NCI-H2029 (cell line): ENCODE measurements around the gene ACP3.
A peak's percentile ranks its signal among the peaks of the same experiment; 100 is the strongest.
"Not testable (repeated sequence)": the region's sequence is repeated elsewhere in the genome, so short reads cannot be mapped to it uniquely, and the experiment has no call there.

ENCODE experiments used
- DNase-seq: peaks from one replicate; lab custom pipeline; 2025; lab: John Stamatoyannopoulos, UW

ACP3 gene

DNA sequence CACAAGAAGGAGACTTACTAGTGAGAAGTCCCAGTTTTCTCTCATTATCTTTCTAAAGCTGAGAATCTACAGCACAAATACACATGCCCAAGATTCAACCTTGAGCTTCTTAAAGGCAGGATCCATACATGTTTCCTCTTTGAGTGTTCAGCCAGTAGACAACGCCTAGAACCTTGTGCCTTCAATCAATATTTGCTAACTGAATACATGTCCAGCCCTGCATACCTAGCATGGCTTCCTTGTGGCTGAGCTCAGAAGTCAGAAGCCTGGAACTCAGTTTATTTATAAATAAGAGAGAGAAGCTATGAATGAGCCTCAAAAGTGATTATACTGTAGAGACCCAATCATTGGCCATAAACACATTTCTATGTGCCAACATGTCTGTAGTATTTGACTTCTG lies 43.5 kb downstream of the ACP3 start:
- no peak for DNase-seq

DNA sequence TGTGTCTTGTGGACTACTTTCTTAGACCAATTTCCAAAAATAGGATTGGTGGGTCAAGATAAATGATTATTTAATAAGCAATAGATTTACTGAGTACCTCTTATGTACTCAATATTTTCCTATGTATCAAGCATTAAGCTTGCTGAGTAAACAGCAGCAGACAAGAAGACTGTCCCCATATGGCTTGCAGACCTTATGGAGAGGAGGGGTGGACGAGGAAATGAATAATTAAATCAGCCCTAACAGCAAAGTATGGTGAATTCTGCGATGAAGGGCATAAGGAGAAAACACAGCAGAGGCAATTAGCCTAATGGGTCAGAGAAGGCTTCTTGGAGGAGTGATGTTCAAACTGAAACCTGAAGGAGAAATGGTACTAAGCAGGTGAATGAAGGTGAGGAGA lies 45.1 kb downstream of the ACP3 start:
- no peak for DNase-seq

DNA sequence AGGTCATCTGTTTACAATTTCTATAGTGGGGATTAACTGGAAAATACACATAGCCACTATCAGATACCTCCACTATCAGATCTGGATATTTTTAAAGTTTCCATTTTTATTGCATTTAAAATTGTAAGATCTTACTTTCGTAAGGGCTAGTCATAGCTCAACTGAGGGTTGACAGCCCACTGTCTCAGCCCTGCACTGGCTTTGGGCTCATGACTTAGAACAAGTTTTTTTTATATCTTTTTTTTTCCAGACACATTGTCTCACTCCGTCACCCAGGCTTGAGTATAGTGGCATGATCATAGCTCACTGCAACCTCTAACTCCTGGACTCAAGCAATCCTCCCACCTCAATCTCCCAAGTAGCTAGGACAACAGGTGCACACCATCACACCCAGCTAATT lies 51.3 kb downstream of the ACP3 start:
- DNase-seq: no peak

DNA sequence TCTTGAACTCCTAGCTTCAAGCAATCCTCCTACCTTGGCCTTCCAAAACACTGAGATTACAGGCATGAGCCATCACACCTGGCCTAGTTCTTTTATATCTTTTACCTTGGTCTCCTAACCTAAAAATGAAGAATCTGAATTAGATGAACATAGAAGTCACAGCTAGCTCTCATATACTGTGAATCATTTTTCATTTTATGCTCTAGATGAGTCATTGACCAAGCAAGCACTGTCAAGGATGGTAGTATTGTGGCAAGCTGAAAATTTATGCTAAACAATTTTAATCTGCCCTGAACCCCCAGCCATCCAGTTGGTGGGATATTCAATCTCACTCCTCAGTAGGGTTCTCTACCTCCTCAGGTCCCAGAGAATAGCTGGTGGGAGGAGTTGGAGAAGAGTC lies 51.8 kb downstream of the ACP3 start:
- DNase-seq: no peak

DNA sequence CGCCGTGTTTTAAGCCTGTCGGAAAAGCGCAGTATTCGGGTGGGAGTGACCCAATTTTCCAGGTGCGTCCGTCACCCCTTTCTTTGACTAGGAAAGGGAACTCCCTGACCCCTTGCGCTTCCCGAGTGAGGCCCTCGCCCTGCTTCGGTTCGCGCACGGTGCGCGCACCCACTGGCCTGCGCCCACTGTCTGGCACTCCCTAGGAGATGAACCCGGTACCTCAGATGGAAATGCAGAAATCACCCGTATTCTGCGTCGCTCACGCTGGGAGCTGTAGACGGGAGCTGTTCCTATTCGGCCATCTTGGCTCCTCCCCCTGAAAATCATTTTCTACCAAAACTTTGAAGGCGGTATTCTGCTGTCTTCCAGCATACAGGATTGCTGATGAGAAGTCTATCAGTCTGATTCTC lies 59.7 kb downstream of the ACP3 start:
- not testable (repeated sequence) for DNase-seq

DNA sequence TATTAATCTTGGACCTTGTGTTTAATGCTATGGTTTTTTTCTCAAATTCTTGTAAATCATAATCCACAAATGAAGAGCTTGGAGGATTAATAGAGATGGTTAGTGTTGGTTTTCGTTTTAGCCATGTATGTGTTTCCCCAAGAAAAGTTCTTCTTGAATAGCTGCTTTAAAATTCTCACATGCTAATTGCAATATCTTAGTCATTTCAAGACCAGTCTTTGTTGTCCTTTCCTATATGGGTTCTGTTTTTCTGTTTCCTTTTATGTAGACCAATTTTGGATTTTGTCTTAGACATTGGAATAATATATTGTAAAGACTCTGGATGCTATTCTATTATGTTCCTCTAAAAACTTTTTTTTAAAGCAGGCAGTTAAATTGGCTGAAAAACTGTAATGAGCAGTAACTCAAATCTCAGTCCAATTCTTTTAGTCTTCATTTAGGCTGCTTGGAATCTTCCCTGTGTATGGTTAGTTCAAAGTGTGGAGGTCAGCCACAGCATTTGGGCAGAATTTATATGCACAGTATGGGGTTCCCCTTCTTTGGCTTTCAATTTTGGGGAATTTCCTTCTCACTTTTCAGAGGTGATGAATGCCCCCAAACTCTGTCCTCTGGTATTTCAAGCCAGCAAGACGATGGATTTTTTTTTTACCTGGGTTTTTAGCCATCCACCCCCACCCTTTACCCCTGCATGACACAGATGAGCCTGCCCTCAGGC lies 61.0 kb downstream of the ACP3 start:
- no peak for DNase-seq

DNA sequence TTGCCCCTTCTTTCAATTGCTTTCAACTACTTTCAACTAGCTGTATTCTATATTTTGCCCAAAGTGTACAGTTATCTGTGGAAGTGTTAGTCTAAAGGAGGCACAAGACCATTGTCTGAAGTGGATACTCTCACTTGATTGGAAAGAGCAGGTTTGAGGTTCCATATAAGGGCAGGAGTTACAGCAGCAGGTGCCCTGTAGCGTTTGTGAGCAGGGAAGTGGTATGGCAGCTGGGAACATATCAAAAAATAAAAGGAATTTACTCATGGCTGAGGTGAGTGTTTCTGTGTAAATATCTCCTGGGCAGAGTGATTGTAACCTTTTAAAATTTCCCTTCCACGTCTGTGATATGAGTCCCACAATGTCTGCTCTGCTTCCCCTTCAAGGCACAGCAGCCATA lies 61.6 kb downstream of the ACP3 start:
- DNase-seq: peak; percentile 77

DNA sequence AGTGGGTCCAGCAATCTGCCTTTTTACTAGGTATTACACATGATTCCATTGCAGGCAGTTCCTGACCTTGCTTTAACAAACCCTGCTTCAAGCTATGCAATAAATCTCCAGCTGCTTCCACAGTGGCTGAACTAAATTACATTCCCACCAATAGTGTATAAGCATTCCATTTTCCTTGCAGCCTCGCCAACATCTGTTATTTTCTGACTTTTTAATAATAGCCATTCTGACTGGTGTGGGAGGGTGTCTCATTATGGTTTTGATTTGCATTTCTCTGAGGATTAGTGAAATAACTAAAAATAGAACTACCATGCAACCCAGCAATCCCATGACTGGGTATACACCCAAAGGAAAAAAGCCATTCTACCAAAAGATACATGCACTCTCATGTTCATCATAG lies 63.7 kb downstream of the ACP3 start:
- no peak for DNase-seq

DNA sequence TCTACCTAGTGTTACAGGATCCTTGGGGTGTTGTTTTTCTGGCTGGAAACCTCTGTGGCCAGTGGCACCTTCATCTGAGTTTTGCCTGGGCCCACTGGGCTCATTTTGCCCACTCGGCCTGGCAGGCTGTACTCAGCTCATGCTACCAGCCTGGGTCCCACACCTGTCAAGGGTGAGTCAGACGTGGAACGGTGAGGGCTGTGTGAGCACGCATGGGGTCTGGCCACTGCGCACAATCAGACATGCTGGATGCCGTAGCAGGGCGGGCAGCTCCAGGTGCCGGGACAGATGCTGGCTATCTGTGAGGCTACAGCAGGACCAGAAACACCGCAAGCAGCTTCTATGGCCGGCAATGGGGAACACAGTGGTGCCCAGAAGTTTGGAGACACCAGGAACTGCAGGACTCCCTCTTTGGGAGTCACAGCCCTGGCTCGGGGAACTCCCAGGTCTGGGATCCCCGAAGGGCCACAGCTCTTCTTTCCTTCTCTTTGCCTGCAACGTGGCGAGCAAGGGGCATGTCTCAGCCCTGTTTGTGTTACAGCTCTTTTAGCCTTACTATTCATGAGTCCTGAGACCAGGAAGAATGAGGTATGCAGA lies 64.2 kb downstream of the ACP3 start:
- DNase-seq: no peak

DNA sequence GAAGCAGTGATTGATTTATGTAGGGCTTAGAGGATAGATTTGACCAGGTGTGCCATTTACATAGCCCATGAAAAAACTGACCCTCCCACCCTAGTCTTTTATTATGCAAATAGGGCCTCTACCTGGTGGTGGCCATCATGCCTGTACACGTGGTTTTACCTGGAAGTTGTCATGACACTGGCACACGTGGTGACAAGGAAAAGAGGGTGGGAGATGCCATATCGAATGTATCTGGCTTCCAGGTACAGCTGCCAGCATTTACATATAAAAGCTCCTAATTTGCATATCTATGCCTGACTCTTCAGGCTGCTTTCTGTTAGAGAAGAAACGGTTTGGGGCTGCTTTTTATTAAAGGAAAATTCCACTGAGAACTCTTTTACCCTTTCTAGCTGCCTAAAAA lies 65.1 kb downstream of the ACP3 start:
- no peak for DNase-seq

DNA sequence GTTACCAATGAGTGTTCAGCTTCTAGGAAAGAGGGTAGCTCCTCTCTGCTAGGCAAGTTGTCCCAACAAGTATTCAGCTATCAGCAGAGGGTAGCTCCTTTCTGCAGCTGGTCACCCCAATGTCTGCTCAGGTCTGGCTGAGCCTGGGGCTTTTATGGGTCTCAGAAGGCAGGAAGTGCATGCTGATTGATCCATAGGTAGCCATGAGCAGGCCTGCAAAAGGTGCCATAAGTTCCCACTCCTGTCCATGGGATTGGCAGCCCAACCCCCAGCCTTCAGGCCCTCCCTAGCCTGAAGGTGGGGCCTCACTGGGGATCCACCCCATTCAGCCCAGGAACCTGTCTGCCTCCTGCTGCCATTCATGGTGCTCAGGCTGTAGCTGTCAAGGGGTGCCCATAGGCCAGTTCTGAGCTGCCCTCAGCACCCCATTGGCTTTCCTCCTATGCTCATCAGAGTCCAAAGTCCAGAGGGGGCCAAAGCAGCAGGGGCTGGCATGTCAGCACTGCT lies 65.5 kb downstream of the ACP3 start:
- no peak for DNase-seq

DNA sequence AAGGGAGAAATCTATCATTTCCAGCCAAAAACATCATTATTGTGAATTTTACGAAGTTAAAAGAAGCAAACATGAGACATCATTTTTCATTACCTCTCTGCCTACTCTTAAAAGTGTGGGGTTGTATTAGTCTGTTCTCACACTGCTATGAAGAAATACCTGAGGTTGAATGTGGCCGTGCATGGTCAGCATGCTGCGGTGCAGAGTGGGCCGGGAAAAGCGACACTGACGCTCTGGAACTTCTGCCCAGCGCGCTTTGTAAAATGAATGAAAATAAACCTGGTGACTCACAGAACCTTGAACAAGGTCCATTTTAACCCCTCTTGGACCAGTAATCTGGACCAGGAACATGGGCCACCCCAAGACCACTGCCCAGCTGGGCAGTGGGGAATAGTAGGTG lies 69.1 kb downstream of the ACP3 start:
- no peak for DNase-seq

DNA sequence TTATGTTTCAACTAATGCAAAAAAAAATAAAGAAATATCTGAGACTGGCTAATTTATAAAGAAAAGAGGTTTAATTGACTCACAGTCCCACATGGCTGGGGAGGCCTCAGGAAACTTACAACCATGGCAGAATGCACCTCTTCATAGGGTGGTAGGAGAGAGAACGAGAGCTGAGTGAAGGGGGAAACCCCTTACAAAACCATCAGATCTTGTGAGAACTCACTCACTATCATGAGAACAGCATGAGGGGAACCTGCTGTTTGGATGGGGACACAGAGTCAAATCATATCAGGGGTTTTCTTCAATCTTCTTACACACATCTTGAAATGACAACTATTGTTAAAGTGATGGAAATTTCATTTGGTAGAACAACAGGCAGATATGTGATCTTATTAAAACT lies 75.5 kb downstream of the ACP3 start:
- DNase-seq: not testable (repeated sequence)

DNA sequence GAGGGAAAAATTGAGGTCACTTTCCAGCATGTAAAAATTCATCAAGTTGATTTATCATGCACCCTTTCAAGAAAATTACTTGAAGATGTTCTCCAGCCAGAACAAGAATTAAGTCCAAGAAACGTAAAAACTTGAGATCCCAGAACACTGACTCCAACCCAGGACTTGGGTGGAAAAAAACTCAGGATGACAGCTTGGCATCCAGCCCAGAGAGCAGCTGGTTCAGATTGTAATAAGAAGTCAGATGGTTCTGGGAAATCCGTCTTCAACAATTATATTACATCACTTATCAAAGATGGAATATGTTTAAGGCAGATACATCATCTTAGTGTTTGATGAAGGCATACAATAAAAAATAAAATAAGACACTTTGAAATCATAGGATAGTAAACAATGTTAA lies 77.1 kb downstream of the ACP3 start:
- no peak for DNase-seq

DNA sequence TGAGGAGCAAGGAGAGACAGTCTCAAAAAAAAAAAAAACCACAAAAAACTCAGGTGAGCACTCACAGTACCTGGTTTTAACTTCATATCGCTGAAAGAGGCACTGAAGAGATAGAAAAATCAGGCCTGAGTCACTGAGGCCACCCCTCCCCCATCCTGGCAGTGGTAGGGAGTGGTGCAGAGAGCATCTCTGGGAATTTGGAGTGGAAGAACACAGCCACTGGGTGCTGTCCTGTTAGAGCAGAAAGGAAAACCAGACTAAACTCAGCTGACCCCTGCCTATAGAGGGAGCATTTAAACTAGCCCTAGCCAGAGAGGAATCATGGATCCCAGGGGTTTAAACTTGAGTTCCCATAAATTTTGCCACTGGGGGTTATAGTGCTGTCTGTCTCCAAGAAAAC lies 77.9 kb downstream of the ACP3 start:
- DNase-seq: no peak

DNA sequence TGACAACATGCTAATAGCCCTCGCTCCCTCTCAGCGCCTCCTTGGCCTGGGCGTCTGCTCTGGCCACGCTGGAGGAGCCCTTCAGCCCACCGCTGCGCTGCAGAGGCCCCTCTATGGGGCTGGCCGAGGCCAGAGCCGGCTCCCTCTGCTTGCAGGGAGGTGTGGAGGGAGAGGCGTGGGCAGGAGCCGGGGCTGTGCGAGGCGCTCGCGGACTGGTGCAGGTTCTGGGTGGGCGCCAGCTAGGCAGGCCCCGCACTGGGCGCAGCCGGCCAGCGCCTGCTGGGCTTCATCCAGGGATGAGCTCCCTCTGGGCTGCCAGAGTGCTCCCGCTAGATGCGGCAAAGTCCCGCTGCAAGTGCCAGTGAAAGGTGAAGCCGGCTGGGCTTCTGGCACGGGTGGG lies 79.0 kb downstream of the ACP3 start:
- no peak for DNase-seq

DNA sequence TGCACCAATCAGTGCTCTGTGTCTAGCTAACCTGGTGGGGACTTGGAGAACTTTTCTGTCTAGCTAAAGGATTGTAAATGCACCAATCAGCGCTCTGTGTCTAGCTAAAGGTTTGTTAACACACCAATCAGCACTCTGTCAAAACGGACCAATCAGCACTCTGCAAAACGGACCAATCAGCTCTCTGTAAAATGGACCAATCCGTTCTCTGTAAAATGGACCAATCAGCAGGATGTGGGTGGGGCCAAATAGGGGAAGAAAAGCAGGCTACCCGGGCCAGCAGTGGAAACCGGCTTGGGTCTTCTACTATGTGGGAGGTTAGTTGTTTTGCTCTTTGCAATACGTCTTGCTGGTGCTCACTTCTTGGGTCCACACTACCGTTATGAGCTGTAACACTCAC lies 79.6 kb downstream of the ACP3 start:
- not testable (repeated sequence) for DNase-seq

DNA sequence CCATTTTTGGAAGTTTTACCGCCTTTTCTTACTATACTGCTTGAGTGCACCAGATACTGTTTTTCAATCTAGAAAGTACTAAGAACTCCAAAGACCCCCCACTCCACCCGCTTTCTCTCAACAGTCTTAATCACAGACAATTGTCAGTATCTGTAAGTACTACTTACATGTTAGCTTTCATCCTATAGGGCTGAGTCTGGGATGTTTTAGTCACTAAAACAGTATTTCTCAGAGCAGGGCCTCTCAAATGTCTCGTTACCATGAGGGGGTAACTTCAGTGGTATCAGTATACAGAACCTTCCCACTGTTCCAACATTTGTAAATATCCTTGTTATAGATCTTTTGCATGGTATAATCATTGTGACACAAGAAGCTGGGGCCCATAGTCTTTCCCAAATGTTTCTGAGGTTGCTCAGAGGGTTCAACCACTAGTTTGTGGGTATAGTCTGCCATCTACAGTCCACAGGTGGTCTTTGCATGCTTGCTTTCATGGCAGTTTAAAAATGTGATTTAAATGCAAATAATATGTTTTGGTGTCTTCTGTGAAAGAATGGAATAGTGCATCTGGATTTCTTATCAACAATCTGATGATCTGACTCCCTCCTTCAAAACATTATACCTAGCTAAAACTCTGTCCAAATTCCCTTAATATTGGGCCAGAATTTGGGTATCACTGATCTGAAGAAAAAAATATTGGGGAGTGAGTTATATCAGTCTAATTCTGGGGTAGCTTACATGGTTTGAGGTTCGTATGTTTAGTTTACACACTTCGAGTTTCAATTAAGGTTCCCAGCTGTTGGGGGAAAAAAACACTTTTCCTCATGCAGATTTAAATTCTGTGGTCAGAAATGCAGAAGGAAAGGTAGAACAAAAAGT lies 82.1 kb downstream of the ACP3 start:
- DNase-seq: no peak

DNA sequence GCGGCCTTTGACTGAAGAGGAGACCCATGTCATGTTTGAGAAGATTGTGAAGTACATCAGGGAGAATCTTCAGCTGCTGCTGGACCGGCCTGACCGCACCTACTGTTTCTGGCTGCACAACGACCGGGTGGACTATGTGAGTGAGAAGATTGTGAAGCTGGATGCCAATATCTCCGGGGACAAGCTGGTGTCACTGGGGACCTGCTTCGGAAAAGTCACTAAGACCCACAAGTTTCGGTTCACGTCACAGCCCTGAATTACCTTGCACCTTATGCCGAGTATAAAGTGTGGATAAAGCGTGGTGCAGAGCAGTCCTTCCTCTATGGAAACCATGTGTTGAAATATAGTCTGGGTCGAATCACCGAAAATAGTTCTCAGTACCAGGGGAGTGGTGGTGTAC lies 84.0 kb downstream of the ACP3 start:
- no peak for DNase-seq

DNA sequence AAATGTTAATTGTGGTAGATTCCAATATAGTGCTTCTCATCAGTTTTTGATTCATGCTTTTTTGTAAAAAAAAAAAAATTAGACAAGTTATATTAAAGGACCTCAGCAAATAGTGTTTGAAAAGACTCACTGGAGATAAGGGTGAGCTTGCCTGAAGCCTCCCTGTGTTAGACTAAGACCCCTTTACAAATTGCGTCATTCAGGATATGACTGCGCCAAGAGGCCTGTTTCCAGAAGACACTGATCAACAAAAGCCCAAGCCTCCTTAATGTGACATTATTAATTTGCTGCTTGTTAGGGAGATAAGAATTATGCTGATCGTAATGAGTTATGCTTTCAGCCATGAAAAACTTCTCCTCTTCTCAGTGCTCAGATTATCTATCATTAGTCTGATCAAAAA lies 87.1 kb downstream of the ACP3 start:
- no peak for DNase-seq

DNA sequence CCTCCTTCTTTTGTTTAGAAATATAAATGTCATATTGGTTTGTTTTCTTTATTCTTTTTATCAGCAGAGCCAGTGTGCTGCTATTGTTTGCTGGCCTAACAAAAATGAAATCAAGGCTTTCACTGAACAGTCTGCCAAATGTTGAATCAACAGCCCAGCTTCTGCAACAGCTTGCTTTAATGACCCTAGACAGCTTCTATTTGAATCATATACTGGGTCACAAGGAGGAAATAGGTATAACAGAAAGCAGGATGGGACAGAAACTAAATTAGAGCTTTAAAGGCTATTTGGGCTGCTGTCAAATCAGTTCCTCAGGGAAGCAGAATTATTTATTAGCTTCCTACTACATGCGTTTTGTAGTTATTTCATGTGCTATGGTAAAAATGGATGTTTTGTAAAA lies 88.0 kb downstream of the ACP3 start:
- peak; percentile 26 for DNase-seq

DNA sequence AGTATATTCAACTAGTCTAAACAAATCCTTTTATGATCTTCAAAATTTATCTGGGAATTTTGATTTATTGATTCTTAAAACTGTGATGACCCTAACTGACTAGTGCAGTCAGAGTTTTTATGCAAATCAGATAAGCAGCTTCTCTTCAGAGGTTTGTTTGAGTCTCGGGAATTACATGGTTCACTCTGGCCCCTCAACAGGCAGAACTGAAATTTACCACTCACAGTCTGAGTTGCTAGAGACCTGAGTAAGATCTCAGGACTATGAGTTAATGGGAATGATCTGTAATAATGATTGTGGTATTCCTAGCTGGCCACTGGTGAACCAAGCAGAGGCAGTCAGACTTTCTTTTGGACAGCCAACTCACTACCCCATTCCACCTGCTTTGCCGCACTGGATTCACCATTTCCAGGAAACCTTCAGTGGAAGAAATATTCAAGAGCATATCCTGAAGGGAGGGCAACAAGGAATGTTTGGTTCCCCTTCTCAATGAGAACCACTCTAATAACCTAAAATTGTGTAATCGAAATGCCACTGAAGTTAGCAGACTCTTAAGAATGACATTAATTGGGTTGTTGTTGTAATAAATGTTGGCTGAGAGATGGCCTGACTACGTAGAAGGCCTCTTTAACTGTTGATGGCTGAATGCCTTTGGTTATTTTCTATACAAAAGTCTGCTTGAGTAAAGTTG lies 88.5 kb downstream of the ACP3 start:
- no peak for DNase-seq
